HepG2 (cell line): ENCODE measurements around the gene SH3YL1. TPM values are rescaled to one million over a fixed set of nuclear protein-coding genes. Genes with fewer than 3 reads are reported as not detected.

Experiments
- ATAC-seq: fragments of 200-7000 bp; cut with Tn5 transposase; 3 replicates; pipeline ENCODE4 v1.9.1; 2020; ENCODE audit warnings: mild to moderate bottlenecking, moderate library complexity
- BruUV-seq: library from RNA; stranded (reverse); fragments of 400-500 nt; replicated peaks from 2 replicates; lab custom pipeline; 2021; lab: Mats Ljungman, UMichigan
- CTCF ChIA-PET: fragments of 300-600 bp; formaldehyde crosslinking; extraction: SDS; loops from one replicate; lab custom pipeline; 2021; ENCODE audit warnings: low total read pairs, inconsistent platforms, low intra/inter-chr PET ratio; lab: Yijun Ruan, JAX
- POLR2A ChIA-PET: fragments of 350-600 bp; sonication (Branson Sonifier 250); formaldehyde crosslinking; loops from one replicate; lab custom pipeline; 2020; ENCODE audit warnings: antibody characterized with exemption, inconsistent platforms; lab: Yijun Ruan, JAX
- DNase-seq: peaks from one replicate; pipeline ENCODE4 v3.0.0-alpha.2; 2015; ENCODE audit warnings: low spot score
- FAIRE-seq: peaks from 3 replicates; lab custom pipeline; 2011; peaks lifted over from hg19 to GRCh38; lab: Jason Lieb, UNC
- H2AFZ ChIP-seq: one replicate; pipeline ENCODE4 v1.6.1; 2011; ENCODE audit warnings: low read length, inconsistent platforms
- H3K27ac ChIP-seq: fragments of 300-600 bp; 3 replicates; pipeline ENCODE4 v1.8.0; 2011; ENCODE audit warnings: mixed run types, mild to moderate bottlenecking, mixed read lengths, low read length, inconsistent platforms; ENCODE audit not compliant: insufficient read depth; ENCODE audit errors: extremely low read length
- H3K27me3 ChIP-seq, 2 experiments: fragments of 200-600 bp in 1 of 2; 2 replicates in 1 of 2; 3 replicates in 1 of 2; pipeline versions ENCODE4 v1.6.0 to v1.8.0; 2011; ENCODE audit warnings: low read length in 2 of 2, mild to moderate bottlenecking in 2 of 2, moderate library complexity in 2 of 2, inconsistent platforms in 1 of 2; ENCODE audit not compliant: insufficient read depth in 2 of 2, control insufficient read depth in 1 of 2
- H3K36me3 ChIP-seq, 2 experiments: fragments of 200-600 bp in 1 of 2; replicated peaks in 1 of 2; 2 replicates in 1 of 2; 3 replicates in 1 of 2; pipeline versions ENCODE4 v1.5.1 to v1.8.0; 2011; ENCODE audit warnings: low read length in 2 of 2, inconsistent platforms in 1 of 2; ENCODE audit not compliant: insufficient read depth in 2 of 2, control insufficient read depth in 1 of 2
- H3K4me1 ChIP-seq: 2 replicates; pipeline ENCODE4 v1.5.1; 2012; ENCODE audit warnings: low read length, inconsistent platforms; ENCODE audit not compliant: insufficient read depth
- H3K4me2 ChIP-seq: 2 replicates; pipeline ENCODE4 v1.6.0; 2011; ENCODE audit warnings: low read depth, low read length, inconsistent platforms
- H3K4me3 ChIP-seq, 3 experiments: fragments of 200-600 bp in 1 of 3; sonication (generic), shearing (Covaris generic) in 1 of 3; replicated peaks in 1 of 3; 2 replicates each; pipeline ENCODE4 v1.5.1; 2011 to 2016; ENCODE audit warnings: low read length in 3 of 3, inconsistent platforms in 2 of 3, low read depth in 2 of 3, mild to moderate bottlenecking in 2 of 3, control low read depth in 1 of 3, mixed read lengths in 1 of 3; ENCODE audit not compliant: insufficient read depth in 1 of 3
- H3K79me2 ChIP-seq: one replicate; pipeline ENCODE4 v1.6.1; 2011; ENCODE audit warnings: low read length, inconsistent platforms; ENCODE audit not compliant: insufficient read depth
- H3K9ac ChIP-seq: 2 replicates; pipeline ENCODE4 v1.6.0; 2011; ENCODE audit warnings: mild to moderate bottlenecking, low read depth, low read length, inconsistent platforms; ENCODE audit not compliant: insufficient read depth
- H3K9me3 ChIP-seq: 2 replicates; pipeline ENCODE4 v1.5.1; 2012; ENCODE audit warnings: mild to moderate bottlenecking, low read length
- H4K20me1 ChIP-seq: 2 replicates; pipeline ENCODE4 v1.6.0; 2011; ENCODE audit warnings: inconsistent platforms, mild to moderate bottlenecking, low read length, moderate library complexity; ENCODE audit not compliant: insufficient read depth
- MTF1 ChIP-seq: sonication (generic); formaldehyde crosslinking; IDR thresholded peaks from 2 replicates; pipeline ENCODE4 v1.5.0; 2020; ENCODE audit warnings: missing genetic modification reagents
- ZKSCAN5 ChIP-seq: sonication (generic); formaldehyde crosslinking; IDR thresholded peaks from 2 replicates; pipeline ENCODE4 v1.5.1; 2020; ENCODE audit warnings: mild to moderate bottlenecking, missing genetic modification reagents
- ZNF468 ChIP-seq: sonication (generic); formaldehyde crosslinking; IDR thresholded peaks from 2 replicates; pipeline ENCODE4 v1.8.0; 2022; ENCODE audit warnings: mild to moderate bottlenecking, moderate library complexity, missing genetic modification reagents
- WGBS: methylation state at CpG from one replicate; pipeline ENCODE4 v1.1.6; 2017; ENCODE audit warnings: low lambda C conversion rate; 5-methylcytosine and 5-hydroxymethylcytosine counted together
- in situ Hi-C: cut with HindIII; loops from 2 replicates; pipeline ENCODE4 v1.10.0; 2017; ENCODE audit warnings: low pct_unique_long_range_greater_than_20kb; ENCODE audit not compliant: extremely low pct_ligation_motif_present
- intact Hi-C: fragments of 100-400 bp; cut with micrococcal nuclease; formaldehyde crosslinking; loops from one replicate; pipeline ENCODE4 v1.10.0; 2022; ENCODE audit not compliant: unreplicated experiment
- polyA plus RNA-seq, 8 experiments: library from polyadenylated mRNA; depleted of rRNA in 3 of 8; stranded (reverse) in 7 of 8; unstranded in 1 of 8; fragments of >200 nt; fragmentation: Illumina TruSeq in 4 of 8; extraction: Trizol in 4 of 8; gene quantifications; 2 replicates each; pipeline versions ENCODE4 v1.2.1 to v1.2.3, GENCODE V29; 2011 to 2016; ENCODE audit warnings: low read depth in 4 of 8, missing spikeins in 1 of 8, mixed read lengths in 1 of 8; ENCODE audit not compliant: insufficient read depth in 1 of 8
- total RNA-seq, 5 experiments: library from RNA; depleted of rRNA; stranded (reverse); fragments of >200 nt; fragmentation: Illumina TruSeq; extraction: Trizol; gene quantifications; 2 replicates each; pipeline ENCODE4 v1.2.3, GENCODE V29; 2016; ENCODE audit warnings: low read depth in 1 of 5
- TF ChIP-seq, protein P1 (sequence below): IDR thresholded peaks from 2 replicates; pipeline ENCODE4 v1.6.1; 2016; ENCODE audit warnings: low read depth, control low read depth

SH3YL1 gene
- total and polyA plus RNA-seq, 2 of the 13 experiments (the other 11 are each of a cell fraction or from before 2014, with no cell fraction given) = 13.0 to 48.2 TPM

DNA sequence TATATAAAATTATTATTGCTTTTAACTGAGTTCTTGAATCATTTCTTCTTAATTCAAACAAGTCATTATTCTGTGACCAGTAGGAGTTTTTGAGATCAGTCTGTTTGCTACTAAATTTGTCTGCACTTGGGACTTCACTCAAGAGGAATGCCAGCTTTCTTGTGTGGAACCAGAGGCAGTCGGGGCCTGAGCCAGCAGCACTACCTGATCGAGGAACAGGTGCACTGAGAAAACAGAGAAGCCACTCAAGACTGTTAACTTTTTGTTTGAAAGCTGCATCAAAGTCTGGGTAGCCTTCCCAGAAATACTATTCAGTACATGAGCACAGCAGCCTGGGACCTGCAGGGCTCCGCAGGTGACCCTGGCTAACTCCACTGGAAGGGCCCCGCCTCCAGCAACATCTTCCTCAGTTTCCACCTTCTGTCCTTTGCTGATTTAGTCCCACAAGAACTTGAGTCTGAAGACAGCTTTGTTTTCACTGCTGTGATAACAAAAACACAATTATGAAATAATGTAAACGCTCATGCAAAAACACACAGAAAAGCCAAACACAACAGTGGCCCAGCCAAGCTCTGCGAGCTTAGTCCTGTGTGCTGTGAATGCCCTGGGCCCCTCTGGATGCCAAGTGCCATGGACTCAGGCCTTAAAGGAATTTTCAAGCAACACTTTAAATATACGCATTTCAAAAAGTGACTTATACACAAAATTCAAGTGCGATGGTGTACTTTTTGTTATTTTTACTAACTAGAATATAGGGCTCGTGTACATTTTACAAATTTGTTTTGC is 62.0 kb downstream of the SH3YL1 start:
- ATAC-seq (no peak), FAIRE-seq (no peak), DNase-seq (no peak)
- 44% methylated on average over 9 of the region's 9 CpGs for WGBS
- Histone ChIP-seq H4K20me1 (no peaks in the 10 kb centered on the region), H3K4me1 (peaks cover under 1% of the 10 kb centered on the region; the same call in 1 of the 2 replicates), H3K79me2 (no peaks in the 10 kb centered on the region), H3K27ac (no peak overlapping the region), H3K9ac (no peak overlapping the region), H3K4me3 (no peak overlapping the region), H3K9me3 (no peaks in the 10 kb centered on the region), H3K36me3 (no peaks in the 10 kb centered on the region), H3K4me2 (no peak overlapping the region), H2AFZ (no peak overlapping the region), H3K27me3 (peaks cover 5 to 42% of the 10 kb centered on the region in 2 experiments)
- no TSS peak for BruUV-seq
- CTCF ChIA-PET = no interaction called here
- in situ Hi-C loops = no loop called here
- POLR2A ChIA-PET = interaction anchor here (1.2 kb wide), 1 partner anchor 26 kb away, joined by 3 read pairs; no protein-coding TSS in a partner anchor
- TF ChIP-seq MTF1 (CRISPR knock-in tag) = no peak
- TF ChIP-seq ZNF468 (CRISPR knock-in tag) = no peak
- intact Hi-C loops = no loop called here

- no peak overlapping the region for H3K27ac ChIP-seq
- 0 out of 2 replicates have a peak overlapping the region, but pooled peaks have one; percentile 7 for H3K4me2 ChIP-seq
- BruUV-seq = no TSS peak
- TF ChIP-seq ZKSCAN5 = no peak
- TF ChIP-seq, protein P1, sequence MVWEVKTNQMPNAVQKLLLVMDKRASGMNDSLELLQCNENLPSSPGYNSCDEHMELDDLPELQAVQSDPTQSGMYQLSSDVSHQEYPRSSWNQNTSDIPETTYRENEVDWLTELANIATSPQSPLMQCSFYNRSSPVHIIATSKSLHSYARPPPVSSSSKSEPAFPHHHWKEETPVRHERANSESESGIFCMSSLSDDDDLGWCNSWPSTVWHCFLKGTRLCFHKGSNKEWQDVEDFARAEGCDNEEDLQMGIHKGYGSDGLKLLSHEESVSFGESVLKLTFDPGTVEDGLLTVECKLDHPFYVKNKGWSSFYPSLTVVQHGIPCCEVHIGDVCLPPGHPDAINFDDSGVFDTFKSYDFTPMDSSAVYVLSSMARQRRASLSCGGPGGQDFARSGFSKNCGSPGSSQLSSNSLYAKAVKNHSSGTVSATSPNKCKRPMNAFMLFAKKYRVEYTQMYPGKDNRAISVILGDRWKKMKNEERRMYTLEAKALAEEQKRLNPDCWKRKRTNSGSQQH (CRISPR knock-in tag) = no peak
- POLR2A ChIA-PET = interaction anchor here (1.6 kb wide), 1 partner anchor 23 kb away, joined by 4 read pairs; no protein-coding TSS in a partner anchor
- FAIRE-seq (no peak), DNase-seq (no peak), ATAC-seq (peak; percentile 51)
- H3K9me3 ChIP-seq = no peaks in the 10 kb centered on the region
- no peak overlapping the region for H3K9ac ChIP-seq
- in situ Hi-C loops (no loop called here), intact Hi-C loops (no loop called here)
- H3K79me2 ChIP-seq = no peaks in the 10 kb centered on the region
- H3K36me3 ChIP-seq = no peaks in the 10 kb centered on the region
- H3K4me3 ChIP-seq = no peak overlapping the region
- H3K27me3 ChIP-seq = peaks cover 7 to 59% of the 10 kb centered on the region in 2 experiments
- CTCF ChIA-PET = no interaction called here
- 58% methylated on average over 22 of the region's 22 CpGs for WGBS
- no peaks in the 10 kb centered on the region for H4K20me1 ChIP-seq
- no peak overlapping the region for H2AFZ ChIP-seq
- H3K4me1 ChIP-seq = peaks cover 22% of the 10 kb centered on the region
Measured at GRCh38 chr2:199041-199966, 64.5 kb downstream of the SH3YL1 start.
